IPS-15b (cell line): Measurements from ENCODE around the gene RBM33.

ENCODE experiments used
- H3K27me3 ChIP-seq: one replicate; pipeline ENCODE4 v1.6.1; 2013; ENCODE audit warnings: low read length; ENCODE audit not compliant: control insufficient read depth, insufficient read depth
- H3K36me3 ChIP-seq: one replicate; pipeline ENCODE4 v1.6.1; 2013; ENCODE audit warnings: low read length; ENCODE audit not compliant: control insufficient read depth, insufficient read depth
- H3K4me1 ChIP-seq: one replicate; pipeline ENCODE4 v1.6.1; 2013; ENCODE audit warnings: mild to moderate bottlenecking, low read length; ENCODE audit not compliant: control insufficient read depth, insufficient read depth
- H3K4me3 ChIP-seq: one replicate; pipeline ENCODE4 v1.5.1; 2013; ENCODE audit warnings: low read depth, low read length
- H3K9ac ChIP-seq: one replicate; pipeline ENCODE4 v1.6.1; 2013; ENCODE audit warnings: low read depth, mild to moderate bottlenecking, low read length
- H3K9me3 ChIP-seq: one replicate; pipeline ENCODE4 v1.6.1; 2013; ENCODE audit warnings: mild to moderate bottlenecking, low read length; ENCODE audit not compliant: control insufficient read depth, insufficient read depth

The RBM33 gene

GRCh38 chr7:155818820-155819168 lies 174.3 kb downstream of the RBM33 start:
- Histone ChIP-seq H3K4me1 (no peaks in the 10 kb centered on the region), H3K9ac (no peak overlapping the region), H3K36me3 (no peaks in the 10 kb centered on the region), H3K27me3 (peaks cover 21% of the 10 kb centered on the region), H3K4me3 (no peak overlapping the region), H3K9me3 (no peaks in the 10 kb centered on the region)

GRCh38 chr7:155819186-155819585 lies 174.7 kb downstream of the RBM33 start:
- no peaks in the 10 kb centered on the region for H3K4me1 ChIP-seq
- peaks cover 18% of the 10 kb centered on the region for H3K27me3 ChIP-seq
- H3K9me3 ChIP-seq, result no peaks in the 10 kb centered on the region
- H3K36me3 ChIP-seq, result no peaks in the 10 kb centered on the region
- H3K9ac ChIP-seq, result no peak overlapping the region
- no peak overlapping the region for H3K4me3 ChIP-seq

GRCh38 chr7:155820246-155820645 lies 175.8 kb downstream of the RBM33 start:
- no peaks in the 10 kb centered on the region for H3K36me3 ChIP-seq
- H3K9me3 ChIP-seq, result no peaks in the 10 kb centered on the region
- H3K4me3 ChIP-seq, result no peak overlapping the region
- H3K4me1 ChIP-seq, result no peaks in the 10 kb centered on the region
- H3K27me3 ChIP-seq, result peaks cover 11% of the 10 kb centered on the region
- no peak overlapping the region for H3K9ac ChIP-seq

- Histone ChIP-seq H3K9me3 (no peaks in the 10 kb centered on the region), H3K36me3 (no peaks in the 10 kb centered on the region), H3K4me3 (no peak overlapping the region), H3K4me1 (no peaks in the 10 kb centered on the region), H3K27me3 (peaks cover 6% of the 10 kb centered on the region), H3K9ac (no peak overlapping the region)
These were observed 176.3 kb downstream of the RBM33 start for GRCh38 chr7:155820788-155821187.

- no peak overlapping the region for H3K4me3 ChIP-seq
- no peaks in the 10 kb centered on the region for H3K27me3 ChIP-seq
- H3K4me1 ChIP-seq, result no peaks in the 10 kb centered on the region
- no peaks in the 10 kb centered on the region for H3K36me3 ChIP-seq
- no peaks in the 10 kb centered on the region for H3K9me3 ChIP-seq
- H3K9ac ChIP-seq, result no peak overlapping the region
These were observed 177.4 kb downstream of the RBM33 start for GRCh38 chr7:155821851-155822250.

- Histone ChIP-seq H3K4me1 (no peaks in the 10 kb centered on the region), H3K9me3 (no peaks in the 10 kb centered on the region), H3K36me3 (no peaks in the 10 kb centered on the region), H3K9ac (no peak overlapping the region), H3K27me3 (no peaks in the 10 kb centered on the region), H3K4me3 (no peak overlapping the region)
These were observed 179.9 kb downstream of the RBM33 start for GRCh38 chr7:155824227-155824886.

GRCh38 chr7:155825336-155825735 lies 180.9 kb downstream of the RBM33 start:
- Histone ChIP-seq H3K9me3 (no peaks in the 10 kb centered on the region), H3K27me3 (no peaks in the 10 kb centered on the region), H3K4me1 (no peaks in the 10 kb centered on the region), H3K9ac (no peak overlapping the region), H3K36me3 (no peaks in the 10 kb centered on the region), H3K4me3 (no peak overlapping the region)

GRCh38 chr7:155829796-155830470 lies 185.5 kb downstream of the RBM33 start:
- H3K9me3 ChIP-seq, result no peaks in the 10 kb centered on the region
- no peaks in the 10 kb centered on the region for H3K27me3 ChIP-seq
- H3K4me3 ChIP-seq, result no peak overlapping the region
- no peak overlapping the region for H3K9ac ChIP-seq
- H3K36me3 ChIP-seq, result no peaks in the 10 kb centered on the region
- no peaks in the 10 kb centered on the region for H3K4me1 ChIP-seq
